WI38 (cell line): Measurements from ENCODE around the gene TSSK2.

Experiments used
- H3K4me3 ChIP-seq: 2 replicates; pipeline ENCODE4 v1.5.1; 2011; ENCODE audit warnings: low read depth, mild to moderate bottlenecking, control low read depth, low read length
- TF ChIP-seq, protein P1 (sequence below): IDR thresholded peaks from 2 replicates; pipeline ENCODE4 v1.5.1; 2012; ENCODE audit warnings: low read depth, mild to moderate bottlenecking, control low read depth, low read length

TSSK2 gene

DNA sequence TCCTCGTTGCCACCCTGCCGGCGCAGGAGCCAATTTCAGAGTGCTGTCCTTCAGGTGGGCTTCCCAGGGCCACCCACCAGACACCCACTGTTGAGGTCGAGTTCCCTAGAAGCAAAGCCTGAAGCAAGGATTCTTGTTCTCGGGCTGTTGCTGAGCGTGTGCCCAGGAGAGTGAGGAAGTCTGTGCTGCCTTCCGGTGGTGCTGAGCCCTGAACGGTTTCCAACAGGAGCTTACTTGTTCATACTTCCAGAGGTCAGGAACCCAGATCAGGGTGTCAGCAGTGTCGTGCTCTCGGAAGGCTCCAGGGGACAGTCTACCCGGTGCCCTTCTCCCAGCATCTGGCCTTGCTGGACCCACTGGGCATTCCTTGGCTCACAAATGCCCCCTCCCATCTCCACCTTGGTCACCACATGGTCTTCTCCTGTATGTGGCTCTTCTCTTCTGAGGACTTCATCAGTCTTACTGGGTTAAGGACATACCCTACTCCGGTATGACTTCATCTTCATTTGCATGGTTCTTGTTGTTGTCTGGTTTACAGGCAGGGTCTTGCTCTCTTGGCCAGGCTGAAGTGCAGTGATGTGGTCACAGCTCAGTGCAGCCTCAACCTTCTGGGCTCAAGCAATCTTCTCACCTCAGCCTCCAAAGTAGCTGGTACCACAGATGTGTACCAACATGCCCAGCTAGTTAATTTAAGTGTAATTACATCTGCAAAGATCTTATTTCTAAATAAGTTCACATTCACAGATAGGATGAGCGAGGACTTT, 36.2 kb downstream of the TSSK2 start:
- TF ChIP-seq, protein P1, sequence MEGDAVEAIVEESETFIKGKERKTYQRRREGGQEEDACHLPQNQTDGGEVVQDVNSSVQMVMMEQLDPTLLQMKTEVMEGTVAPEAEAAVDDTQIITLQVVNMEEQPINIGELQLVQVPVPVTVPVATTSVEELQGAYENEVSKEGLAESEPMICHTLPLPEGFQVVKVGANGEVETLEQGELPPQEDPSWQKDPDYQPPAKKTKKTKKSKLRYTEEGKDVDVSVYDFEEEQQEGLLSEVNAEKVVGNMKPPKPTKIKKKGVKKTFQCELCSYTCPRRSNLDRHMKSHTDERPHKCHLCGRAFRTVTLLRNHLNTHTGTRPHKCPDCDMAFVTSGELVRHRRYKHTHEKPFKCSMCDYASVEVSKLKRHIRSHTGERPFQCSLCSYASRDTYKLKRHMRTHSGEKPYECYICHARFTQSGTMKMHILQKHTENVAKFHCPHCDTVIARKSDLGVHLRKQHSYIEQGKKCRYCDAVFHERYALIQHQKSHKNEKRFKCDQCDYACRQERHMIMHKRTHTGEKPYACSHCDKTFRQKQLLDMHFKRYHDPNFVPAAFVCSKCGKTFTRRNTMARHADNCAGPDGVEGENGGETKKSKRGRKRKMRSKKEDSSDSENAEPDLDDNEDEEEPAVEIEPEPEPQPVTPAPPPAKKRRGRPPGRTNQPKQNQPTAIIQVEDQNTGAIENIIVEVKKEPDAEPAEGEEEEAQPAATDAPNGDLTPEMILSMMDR = no peak

DNA sequence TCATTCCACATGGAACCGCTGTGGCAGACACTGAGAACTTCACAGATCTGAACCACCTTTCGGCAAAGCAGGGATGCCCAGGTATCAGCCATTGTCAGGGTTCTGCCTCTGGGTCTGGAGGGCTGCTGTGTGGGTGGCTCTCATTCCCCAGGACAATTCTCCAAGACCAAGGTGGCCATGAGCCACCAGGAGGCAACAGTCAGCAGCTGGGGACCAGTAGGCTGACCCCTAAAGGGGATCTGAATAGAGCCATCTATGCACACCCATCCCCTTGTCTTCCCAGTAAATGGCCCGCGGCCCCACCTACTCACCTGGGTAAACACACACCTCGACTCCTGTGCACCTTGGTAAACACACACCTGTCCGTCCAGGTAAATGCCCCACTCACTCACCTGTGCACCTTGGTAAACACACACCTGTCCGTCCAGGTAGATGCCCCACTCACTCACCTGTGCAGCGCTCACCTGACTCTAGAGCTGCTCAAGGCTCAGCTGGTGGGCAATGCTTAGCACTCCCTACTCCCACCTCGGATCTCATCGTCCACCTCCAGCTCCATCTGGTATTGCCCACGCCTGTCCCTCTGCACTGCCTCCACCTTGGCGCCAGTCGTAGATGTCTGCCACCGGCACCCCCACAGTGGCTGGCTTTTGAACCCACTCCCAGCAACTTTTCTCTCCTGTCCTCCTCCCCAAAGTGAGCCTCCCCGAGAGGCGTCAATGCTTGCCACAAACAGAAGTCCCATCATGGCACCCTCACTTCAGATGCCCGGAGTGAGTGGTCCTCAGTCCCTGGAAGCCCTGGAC, 37.2 kb downstream of the TSSK2 start:
- no peak overlapping the region for H3K4me3 ChIP-seq
- TF ChIP-seq, protein P1 = no peak

More for the DNA sequence above, 36.2 kb downstream of the TSSK2 start:
- no peak overlapping the region for H3K4me3 ChIP-seq

DNA sequence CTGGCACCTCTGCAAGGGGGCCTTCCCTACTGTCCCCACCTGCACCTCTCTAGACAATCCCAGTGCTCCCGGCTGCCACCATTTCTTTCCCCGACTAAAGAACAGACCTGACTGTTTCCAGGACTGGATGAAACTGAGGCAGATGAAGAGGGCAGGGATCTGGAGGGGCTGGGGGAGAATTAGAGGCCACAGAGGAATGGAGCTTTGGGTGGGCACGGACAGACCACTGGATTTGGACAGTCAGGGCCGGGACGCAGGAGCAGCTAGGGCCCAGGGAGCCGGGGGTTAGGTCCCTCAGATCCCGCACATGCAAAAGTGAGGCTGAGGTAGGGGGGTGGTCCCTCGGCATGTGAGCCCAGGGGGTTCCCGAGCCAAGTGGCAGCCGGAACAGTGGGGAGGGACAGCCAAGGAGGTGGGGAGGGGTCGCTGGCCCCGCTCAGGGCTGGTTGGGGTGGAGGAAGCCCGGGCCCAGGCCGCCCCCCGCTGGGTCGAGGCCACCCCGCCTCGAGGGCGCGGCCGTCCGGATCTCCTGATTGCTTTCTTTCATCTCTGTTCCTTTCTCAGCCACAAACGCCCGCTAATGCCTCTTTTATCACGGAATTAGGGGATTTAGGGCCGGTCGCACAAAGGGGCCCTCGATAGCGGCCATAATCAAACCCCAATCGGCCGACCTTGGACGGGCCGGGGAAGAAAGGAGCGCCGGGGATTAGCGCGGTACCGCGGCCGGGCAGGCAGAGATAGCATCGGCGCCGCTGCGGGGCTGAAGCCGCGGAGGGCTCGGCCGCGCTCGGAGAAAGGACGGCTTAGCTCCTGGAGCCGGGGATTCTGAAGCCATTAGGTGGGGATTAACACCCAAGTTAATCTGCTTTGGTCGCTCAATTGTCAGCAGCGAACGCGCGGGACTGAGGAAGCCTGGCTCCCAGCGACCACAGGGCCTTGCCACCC, 38.2 kb downstream of the TSSK2 start:
- H3K4me3 ChIP-seq = peak overlapping the region; percentile 16; the same call in 1 of the 2 replicates
- TF ChIP-seq, protein P1 = no peak

- TF ChIP-seq, protein P1 = no peak
- no peak overlapping the region for H3K4me3 ChIP-seq
These were observed 38.8 kb downstream of the TSSK2 start for GRCh38 chr22:19169947-19170318.

- TF ChIP-seq, protein P1 = no peak
- H3K4me3 ChIP-seq = peak overlapping the region; percentile 95
These were observed 41.3 kb downstream of the TSSK2 start for GRCh38 chr22:19172213-19173046.
